ENCODE data around the gene NEGR1.

GRCh38 chr1:72322910-72323309, 40.6 kb upstream of the NEGR1 start:
- TF ChIP-seq MXD4 (CRISPR knock-in tag; IDR thresholded peaks at IDR 0.05; ENCODE audit: borderline replicate concordance): no peak
- TF ChIP-seq SP1 (CRISPR knock-in tag; conservative IDR thresholded peaks at IDR 0.05): no peak
- no peak for TF ChIP-seq CTCF (IDR thresholded peaks at IDR 0.05)
- no peak for TF ChIP-seq SMAD3 (CRISPR knock-in tag; IDR thresholded peaks at IDR 0.05; ENCODE audit: borderline replicate concordance)
- no peak for TF ChIP-seq TP53 (CRISPR knock-in tag; IDR thresholded peaks at IDR 0.05)
